ENCODE measurements around the gene EWSR1.

Gene EWSR1

DNA sequence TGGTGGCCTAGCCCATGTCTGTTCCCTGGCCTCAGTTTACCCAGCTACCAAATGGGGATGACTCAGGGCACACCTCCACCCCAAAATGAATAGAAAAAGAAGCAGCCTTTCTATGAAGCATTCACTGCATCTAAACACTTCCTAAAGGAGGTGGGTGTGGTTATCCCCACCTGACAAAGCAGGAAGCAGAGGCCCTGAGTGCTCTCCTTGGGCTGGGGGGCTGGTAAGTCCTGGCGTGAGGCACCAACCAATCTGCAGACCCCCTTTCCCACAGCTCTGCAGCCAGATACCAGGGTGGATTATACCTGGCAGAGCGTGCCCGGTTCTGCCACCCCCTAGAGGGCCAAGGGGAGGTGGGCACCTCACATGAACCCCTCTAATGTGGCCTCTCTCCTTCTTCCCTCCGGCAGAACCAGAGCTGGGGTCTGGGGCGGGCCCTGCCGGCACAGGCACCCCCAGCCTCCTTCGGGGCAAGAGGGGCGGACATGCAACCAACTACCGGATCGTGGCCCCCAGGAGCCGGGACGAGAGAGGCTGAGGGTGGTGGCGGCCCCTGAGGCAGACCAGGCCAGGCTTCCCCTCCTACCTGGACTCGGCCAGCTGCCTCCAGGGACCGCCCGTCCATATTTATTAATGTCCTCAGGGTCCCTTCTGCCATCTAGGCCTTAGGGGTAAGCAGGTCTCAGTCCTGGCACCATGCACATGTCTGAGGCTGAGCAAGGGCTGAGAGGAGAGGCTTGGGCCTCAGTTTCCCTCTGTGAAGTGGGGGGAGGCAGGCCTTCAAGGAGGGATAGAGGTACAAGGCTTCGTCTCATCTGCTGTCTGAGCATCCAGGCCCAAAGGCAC, 9.4 kb upstream of the EWSR1 start:
- H3K79me2 ChIP-seq (ENCODE audit: insufficient read depth, low read length), result no peaks in the 10 kb centered on the region
- peaks cover 9% of the 10 kb centered on the region; the same call in 1 of the 2 replicates for H3K4me1 ChIP-seq (ENCODE audit: insufficient read depth, low read length)
- H2AFZ ChIP-seq (ENCODE audit: low read depth, low read length), result no peak overlapping the region
- peaks cover 57% of the 10 kb centered on the region for H3K36me3 ChIP-seq (ENCODE audit: insufficient read depth, low read length)
- H3K27me3 ChIP-seq (ENCODE audit: insufficient read depth, low read length, poor library complexity), result no peaks in the 10 kb centered on the region
- H3K9me3 ChIP-seq (ENCODE audit: insufficient read depth, low read length, severe bottlenecking), result no peaks in the 10 kb centered on the region
- peak; percentile 10; the same call in 1 of the 3 replicates for ATAC-seq (ENCODE audit: insufficient read depth, low read depth)
- peaks cover 3% of the 10 kb centered on the region for H4K20me1 ChIP-seq (ENCODE audit: insufficient read depth, low read length)
- no peak for DNase-seq
- no peak overlapping the region for H3K4me2 ChIP-seq (ENCODE audit: insufficient read depth, low read length)
- H3K9ac ChIP-seq (ENCODE audit: low read depth, low read length), result no peak overlapping the region
- TF ChIP-seq, protein P1, sequence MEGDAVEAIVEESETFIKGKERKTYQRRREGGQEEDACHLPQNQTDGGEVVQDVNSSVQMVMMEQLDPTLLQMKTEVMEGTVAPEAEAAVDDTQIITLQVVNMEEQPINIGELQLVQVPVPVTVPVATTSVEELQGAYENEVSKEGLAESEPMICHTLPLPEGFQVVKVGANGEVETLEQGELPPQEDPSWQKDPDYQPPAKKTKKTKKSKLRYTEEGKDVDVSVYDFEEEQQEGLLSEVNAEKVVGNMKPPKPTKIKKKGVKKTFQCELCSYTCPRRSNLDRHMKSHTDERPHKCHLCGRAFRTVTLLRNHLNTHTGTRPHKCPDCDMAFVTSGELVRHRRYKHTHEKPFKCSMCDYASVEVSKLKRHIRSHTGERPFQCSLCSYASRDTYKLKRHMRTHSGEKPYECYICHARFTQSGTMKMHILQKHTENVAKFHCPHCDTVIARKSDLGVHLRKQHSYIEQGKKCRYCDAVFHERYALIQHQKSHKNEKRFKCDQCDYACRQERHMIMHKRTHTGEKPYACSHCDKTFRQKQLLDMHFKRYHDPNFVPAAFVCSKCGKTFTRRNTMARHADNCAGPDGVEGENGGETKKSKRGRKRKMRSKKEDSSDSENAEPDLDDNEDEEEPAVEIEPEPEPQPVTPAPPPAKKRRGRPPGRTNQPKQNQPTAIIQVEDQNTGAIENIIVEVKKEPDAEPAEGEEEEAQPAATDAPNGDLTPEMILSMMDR (IDR thresholded peaks at IDR 0.05; ENCODE audit: borderline replicate concordance, extremely low read depth, low read length, poor library complexity, severe bottlenecking), result no peak
- TF ChIP-seq EZH2 (IDR thresholded peaks at IDR 0.05; ENCODE audit: borderline replicate concordance, low read depth, low read length, severe bottlenecking), result no peak
- H3K4me3 ChIP-seq (ENCODE audit: low read depth in 1 of 2, low read length in 2 of 2), result no peak overlapping the region
- no peak overlapping the region for H3K27ac ChIP-seq (ENCODE audit: low read length)

DNA sequence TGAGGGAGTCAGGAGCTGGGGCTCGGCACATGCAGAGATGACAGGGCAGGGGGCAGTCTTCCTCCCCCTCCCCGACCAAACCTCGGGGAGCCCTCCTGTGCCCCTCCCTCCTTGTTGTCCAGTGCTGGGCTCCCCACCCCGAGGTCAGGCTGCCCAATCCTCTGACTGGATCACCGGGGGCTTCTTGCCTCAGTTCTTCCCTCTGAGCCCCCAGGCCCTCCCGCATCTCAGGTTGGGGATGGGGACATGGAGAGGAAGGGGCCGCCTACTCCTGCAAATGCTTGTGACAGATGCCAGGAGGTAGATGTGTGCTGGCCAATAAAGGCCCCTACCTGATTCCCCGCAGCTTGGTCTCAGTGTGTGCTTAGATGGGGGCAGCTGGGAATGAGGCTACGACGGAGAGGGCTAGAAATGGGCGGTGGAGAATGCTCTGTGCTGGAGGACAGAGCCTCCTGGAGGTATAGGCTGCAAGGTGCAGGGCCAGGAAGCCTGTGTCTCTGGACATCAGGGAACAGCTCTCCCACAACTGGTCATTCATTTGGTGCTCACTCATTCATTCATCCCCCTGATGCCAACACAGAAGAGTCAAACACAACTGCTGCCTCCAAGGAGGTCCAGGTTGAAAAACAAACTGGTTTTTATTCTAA, 8.7 kb upstream of the EWSR1 start:
- no peak for DNase-seq
- H4K20me1 ChIP-seq (ENCODE audit: insufficient read depth, low read length), result peaks cover 3% of the 10 kb centered on the region

DNA sequence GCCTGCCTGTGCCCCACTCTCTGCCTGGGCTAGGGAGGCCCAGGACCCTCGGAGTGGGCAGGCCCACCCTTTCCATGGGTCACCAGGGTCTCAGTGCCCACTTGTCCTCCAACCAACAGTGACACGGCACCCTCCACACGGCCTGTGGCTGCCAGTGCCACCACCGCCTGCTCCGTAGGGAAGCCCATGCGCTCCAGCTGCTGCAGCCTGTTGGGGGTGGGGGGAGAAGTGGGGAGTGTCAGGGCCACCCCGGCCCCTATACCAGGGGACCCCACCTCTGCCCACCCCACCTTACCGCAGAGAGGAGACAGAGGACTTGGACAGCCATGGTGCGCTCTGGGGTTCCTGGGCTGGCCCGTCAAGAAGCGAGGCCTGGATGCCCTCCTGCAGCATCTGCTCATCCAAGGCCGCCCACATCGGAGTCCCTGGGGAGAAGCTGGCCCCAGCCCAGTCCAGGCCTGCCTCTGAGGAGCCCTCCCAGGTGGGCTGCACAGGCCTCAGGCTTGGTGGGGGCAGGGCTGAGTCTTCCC, 8.0 kb upstream of the EWSR1 start:
- TF ChIP-seq EZH2 (IDR thresholded peaks at IDR 0.05; ENCODE audit: borderline replicate concordance, low read depth, low read length, severe bottlenecking), result no peak
- TF ChIP-seq, protein P1 (IDR thresholded peaks at IDR 0.05; ENCODE audit: borderline replicate concordance, extremely low read depth, low read length, poor library complexity, severe bottlenecking), result no peak
- no peaks in the 10 kb centered on the region for H3K9me3 ChIP-seq (ENCODE audit: insufficient read depth, low read length, severe bottlenecking)
- H3K4me3 ChIP-seq (ENCODE audit: low read depth in 1 of 2, low read length in 2 of 2), result no peak overlapping the region
- H3K9ac ChIP-seq (ENCODE audit: low read depth, low read length), result no peak overlapping the region
- H3K4me2 ChIP-seq (ENCODE audit: insufficient read depth, low read length), result no peak overlapping the region
- DNase-seq, result no peak
- no peak overlapping the region for H2AFZ ChIP-seq (ENCODE audit: low read depth, low read length)
- ATAC-seq (ENCODE audit: insufficient read depth, low read depth), result peak; percentile 11; the same call in 1 of the 3 replicates
- H3K79me2 ChIP-seq (ENCODE audit: insufficient read depth, low read length), result no peaks in the 10 kb centered on the region; the same call in 1 of the 2 replicates
- H3K36me3 ChIP-seq (ENCODE audit: insufficient read depth, low read length), result peaks cover 56% of the 10 kb centered on the region
- H3K27me3 ChIP-seq (ENCODE audit: insufficient read depth, low read length, poor library complexity), result no peaks in the 10 kb centered on the region
- no peaks in the 10 kb centered on the region for H3K4me1 ChIP-seq (ENCODE audit: insufficient read depth, low read length)
- no peak overlapping the region for H3K27ac ChIP-seq (ENCODE audit: low read length)
- peaks cover 3% of the 10 kb centered on the region for H4K20me1 ChIP-seq (ENCODE audit: insufficient read depth, low read length)

More for the DNA sequence above, 8.7 kb upstream of the EWSR1 start:
- Histone ChIP-seq H3K4me1 (ENCODE audit: insufficient read depth, low read length) (peaks cover 2% of the 10 kb centered on the region; the same call in 1 of the 2 replicates), H3K36me3 (ENCODE audit: insufficient read depth, low read length) (peaks cover 58% of the 10 kb centered on the region), H3K4me2 (ENCODE audit: insufficient read depth, low read length) (no peak overlapping the region), H3K27ac (ENCODE audit: low read length) (no peak overlapping the region), H3K9ac (ENCODE audit: low read depth, low read length) (no peak overlapping the region), H2AFZ (ENCODE audit: low read depth, low read length) (no peak overlapping the region), H3K79me2 (ENCODE audit: insufficient read depth, low read length) (no peaks in the 10 kb centered on the region), H3K4me3 (ENCODE audit: low read depth in 1 of 2, low read length in 2 of 2) (no peak overlapping the region), H3K27me3 (ENCODE audit: insufficient read depth, low read length, poor library complexity) (no peaks in the 10 kb centered on the region), H3K9me3 (ENCODE audit: insufficient read depth, low read length, severe bottlenecking) (no peaks in the 10 kb centered on the region)
- TF ChIP-seq EZH2 (IDR thresholded peaks at IDR 0.05; ENCODE audit: borderline replicate concordance, low read depth, low read length, severe bottlenecking), result no peak
- TF ChIP-seq, protein P1 (IDR thresholded peaks at IDR 0.05; ENCODE audit: borderline replicate concordance, extremely low read depth, low read length, poor library complexity, severe bottlenecking), result peak; percentile 34
- ATAC-seq (ENCODE audit: insufficient read depth, low read depth), result peak; percentile 19; the same call in 1 of the 3 replicates

Data from DND-41 (cell line).